ENCODE results near the gene PLPP3. TPM values are rescaled to one million over a fixed set of nuclear protein-coding genes. Genes with fewer than 3 reads are reported as not detected.

The PLPP3 gene
- total and polyA plus RNA-seq, 4 donors: 123 to 253 (median 176) TPM

DNA sequence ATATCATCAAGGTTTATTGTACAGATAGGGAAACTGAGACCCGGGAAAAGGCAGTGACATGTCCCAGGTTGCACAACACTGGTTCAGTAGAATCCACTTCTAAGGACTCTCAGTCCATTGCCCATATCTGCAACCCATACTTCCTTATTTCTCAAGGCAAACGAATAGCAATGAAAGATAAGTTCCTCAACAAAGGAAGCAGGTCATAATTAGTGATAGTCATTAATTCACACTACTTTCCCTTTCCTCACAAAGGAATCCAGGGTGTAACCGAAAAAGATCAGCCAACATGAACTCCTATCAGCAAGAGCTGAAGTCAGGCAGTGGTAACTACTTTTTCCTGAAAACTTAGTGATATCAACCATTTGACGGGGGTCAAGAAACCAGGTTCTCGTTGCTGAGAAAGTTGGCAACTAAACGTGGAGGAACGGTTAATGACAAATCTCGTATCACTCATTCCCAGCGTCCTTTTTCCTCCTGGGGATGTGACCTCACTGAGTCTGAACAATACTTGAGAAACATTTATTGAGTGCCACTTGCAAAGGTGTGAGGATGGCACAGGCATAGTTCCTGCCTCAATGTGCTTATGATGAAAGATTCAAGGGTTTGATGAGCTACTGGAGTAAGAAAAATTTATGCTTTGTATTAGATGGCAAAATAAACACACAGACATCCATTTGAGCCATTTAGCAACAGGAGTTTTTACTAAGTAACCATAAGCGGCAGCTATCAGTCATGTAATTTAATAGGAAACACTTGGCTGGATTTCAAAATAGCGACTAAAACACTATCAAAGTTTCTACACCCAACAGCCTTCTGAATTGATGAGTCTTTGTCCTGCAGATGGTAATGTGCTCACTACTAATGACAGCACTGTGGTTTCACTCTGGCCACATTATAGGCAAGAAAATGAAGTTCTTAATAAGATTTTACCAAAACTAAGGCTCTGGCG is 82.3 kb downstream of the PLPP3 start:
- 82% methylated on average over 4 of the region's 12 CpGs for WGBS (ENCODE audit: insufficient coverage)
- peak in 1 of 6 donors; percentile 66 for DNase-seq (ENCODE audit: low read depth in 4 of 6, low spot score in 6 of 6)
- Histone ChIP-seq H3K4me3 (ENCODE audit: low read depth, low read length) (no peak overlapping the region), H3K27ac (ENCODE audit: low read depth, low read length) (no peak overlapping the region), H3K4me1 (ENCODE audit: control insufficient read depth, insufficient read depth, low read length) (peaks cover 7% of the 10 kb centered on the region), H3K36me3 (ENCODE audit: control insufficient read depth, insufficient read depth, low read length) (peaks cover 7% of the 10 kb centered on the region), H3K9me3 (ENCODE audit: control insufficient read depth, insufficient read depth, low read length) (no peaks in the 10 kb centered on the region), H3K27me3 (ENCODE audit: control insufficient read depth, insufficient read depth, low read length) (no peaks in the 10 kb centered on the region)

GRCh38 chr1:56496158-56496557 is 83.2 kb downstream of the PLPP3 start:
- no peak overlapping the region for H3K4me3 ChIP-seq (ENCODE audit: low read depth, low read length)
- H3K27me3 ChIP-seq (ENCODE audit: control insufficient read depth, insufficient read depth, low read length): no peaks in the 10 kb centered on the region
- H3K4me1 ChIP-seq (ENCODE audit: control insufficient read depth, insufficient read depth, low read length): peaks cover 7% of the 10 kb centered on the region
- DNase-seq (ENCODE audit: low read depth in 4 of 6, low spot score in 6 of 6): no peak
- H3K27ac ChIP-seq (ENCODE audit: low read depth, low read length): no peak overlapping the region
- no peaks in the 10 kb centered on the region for H3K9me3 ChIP-seq (ENCODE audit: control insufficient read depth, insufficient read depth, low read length)
- peaks cover 7% of the 10 kb centered on the region for H3K36me3 ChIP-seq (ENCODE audit: control insufficient read depth, insufficient read depth, low read length)
- WGBS (ENCODE audit: insufficient coverage): no CpG with 5 or more reads among the region's 2 CpGs

- Histone ChIP-seq H3K36me3 (ENCODE audit: control insufficient read depth, insufficient read depth, low read length) (peaks cover 7% of the 10 kb centered on the region), H3K9me3 (ENCODE audit: control insufficient read depth, insufficient read depth, low read length) (no peaks in the 10 kb centered on the region), H3K4me1 (ENCODE audit: control insufficient read depth, insufficient read depth, low read length) (peaks cover 7% of the 10 kb centered on the region), H3K27me3 (ENCODE audit: control insufficient read depth, insufficient read depth, low read length) (no peaks in the 10 kb centered on the region), H3K4me3 (ENCODE audit: low read depth, low read length) (no peak overlapping the region), H3K27ac (ENCODE audit: low read depth, low read length) (no peak overlapping the region)
- 74% methylated on average over 3 of the region's 10 CpGs for WGBS (ENCODE audit: insufficient coverage)
- DNase-seq (ENCODE audit: low read depth in 4 of 6, low spot score in 6 of 6): no peak
Measured at GRCh38 chr1:56495538-56495937, 83.8 kb downstream of the PLPP3 start.

- Histone ChIP-seq H3K4me1 (ENCODE audit: control insufficient read depth, insufficient read depth, low read length) (peaks cover 7% of the 10 kb centered on the region), H3K27ac (ENCODE audit: low read depth, low read length) (no peak overlapping the region), H3K9me3 (ENCODE audit: control insufficient read depth, insufficient read depth, low read length) (no peaks in the 10 kb centered on the region), H3K4me3 (ENCODE audit: low read depth, low read length) (no peak overlapping the region), H3K36me3 (ENCODE audit: control insufficient read depth, insufficient read depth, low read length) (peaks cover 7% of the 10 kb centered on the region), H3K27me3 (ENCODE audit: control insufficient read depth, insufficient read depth, low read length) (no peaks in the 10 kb centered on the region)
- 86% methylated on average over 4 of the region's 5 CpGs for WGBS (ENCODE audit: insufficient coverage)
- no peak for DNase-seq (ENCODE audit: low read depth in 4 of 6, low spot score in 6 of 6)
Measured at GRCh38 chr1:56494306-56494705, 85.1 kb downstream of the PLPP3 start.

- Histone ChIP-seq H3K4me3 (ENCODE audit: low read depth, low read length) (no peak overlapping the region), H3K27me3 (ENCODE audit: control insufficient read depth, insufficient read depth, low read length) (no peaks in the 10 kb centered on the region), H3K27ac (ENCODE audit: low read depth, low read length) (no peak overlapping the region), H3K4me1 (ENCODE audit: control insufficient read depth, insufficient read depth, low read length) (peaks cover 7% of the 10 kb centered on the region), H3K9me3 (ENCODE audit: control insufficient read depth, insufficient read depth, low read length) (no peaks in the 10 kb centered on the region), H3K36me3 (ENCODE audit: control insufficient read depth, insufficient read depth, low read length) (peaks cover 7% of the 10 kb centered on the region)
- no peak for DNase-seq (ENCODE audit: low read depth in 4 of 6, low spot score in 6 of 6)
- no CpG with 5 or more reads among the region's 2 CpGs for WGBS (ENCODE audit: insufficient coverage)
Measured at GRCh38 chr1:56493826-56494225, 85.5 kb downstream of the PLPP3 start.

GRCh38 chr1:56491441-56491840 is 87.9 kb downstream of the PLPP3 start:
- WGBS (ENCODE audit: insufficient coverage): 55% methylated on average over 5 of the region's 5 CpGs
- DNase-seq (ENCODE audit: low read depth in 4 of 6, low spot score in 6 of 6): no peak
- Histone ChIP-seq H3K27ac (ENCODE audit: low read depth, low read length) (no peak overlapping the region), H3K27me3 (ENCODE audit: control insufficient read depth, insufficient read depth, low read length) (no peaks in the 10 kb centered on the region), H3K4me1 (ENCODE audit: control insufficient read depth, insufficient read depth, low read length) (no peaks in the 10 kb centered on the region), H3K9me3 (ENCODE audit: control insufficient read depth, insufficient read depth, low read length) (no peaks in the 10 kb centered on the region), H3K36me3 (ENCODE audit: control insufficient read depth, insufficient read depth, low read length) (peaks cover 5% of the 10 kb centered on the region), H3K4me3 (ENCODE audit: low read depth, low read length) (no peak overlapping the region)

- DNase-seq (ENCODE audit: low read depth in 4 of 6, low spot score in 6 of 6): no peak
- H3K36me3 ChIP-seq (ENCODE audit: control insufficient read depth, insufficient read depth, low read length): peaks cover 3% of the 10 kb centered on the region
- no peaks in the 10 kb centered on the region for H3K27me3 ChIP-seq (ENCODE audit: control insufficient read depth, insufficient read depth, low read length)
- no peak overlapping the region for H3K27ac ChIP-seq (ENCODE audit: low read depth, low read length)
- WGBS (ENCODE audit: insufficient coverage): no CpG with 5 or more reads among the region's 2 CpGs
- H3K4me1 ChIP-seq (ENCODE audit: control insufficient read depth, insufficient read depth, low read length): no peaks in the 10 kb centered on the region
- H3K4me3 ChIP-seq (ENCODE audit: low read depth, low read length): no peak overlapping the region
- no peaks in the 10 kb centered on the region for H3K9me3 ChIP-seq (ENCODE audit: control insufficient read depth, insufficient read depth, low read length)
Measured at GRCh38 chr1:56490619-56491018, 88.7 kb downstream of the PLPP3 start.

- WGBS (ENCODE audit: insufficient coverage): no CpG with 5 or more reads among the region's 8 CpGs
- no peak overlapping the region for H3K4me3 ChIP-seq (ENCODE audit: low read depth, low read length)
- DNase-seq (ENCODE audit: low read depth in 4 of 6, low spot score in 6 of 6): no peak
- no peak overlapping the region for H3K27ac ChIP-seq (ENCODE audit: low read depth, low read length)
- no peaks in the 10 kb centered on the region for H3K36me3 ChIP-seq (ENCODE audit: control insufficient read depth, insufficient read depth, low read length)
- H3K27me3 ChIP-seq (ENCODE audit: control insufficient read depth, insufficient read depth, low read length): no peaks in the 10 kb centered on the region
- H3K4me1 ChIP-seq (ENCODE audit: control insufficient read depth, insufficient read depth, low read length): no peaks in the 10 kb centered on the region
- no peaks in the 10 kb centered on the region for H3K9me3 ChIP-seq (ENCODE audit: control insufficient read depth, insufficient read depth, low read length)
Measured at GRCh38 chr1:56489695-56490094, 89.7 kb downstream of the PLPP3 start.

- DNase-seq (ENCODE audit: low read depth in 4 of 6, low spot score in 6 of 6): no peak
- H3K4me1 ChIP-seq (ENCODE audit: control insufficient read depth, insufficient read depth, low read length): no peaks in the 10 kb centered on the region
- no peaks in the 10 kb centered on the region for H3K9me3 ChIP-seq (ENCODE audit: control insufficient read depth, insufficient read depth, low read length)
- no peak overlapping the region for H3K27ac ChIP-seq (ENCODE audit: low read depth, low read length)
- H3K4me3 ChIP-seq (ENCODE audit: low read depth, low read length): no peak overlapping the region
- no peaks in the 10 kb centered on the region for H3K36me3 ChIP-seq (ENCODE audit: control insufficient read depth, insufficient read depth, low read length)
- no peaks in the 10 kb centered on the region for H3K27me3 ChIP-seq (ENCODE audit: control insufficient read depth, insufficient read depth, low read length)
Measured at GRCh38 chr1:56484695-56485094, 94.7 kb downstream of the PLPP3 start.

DNA sequence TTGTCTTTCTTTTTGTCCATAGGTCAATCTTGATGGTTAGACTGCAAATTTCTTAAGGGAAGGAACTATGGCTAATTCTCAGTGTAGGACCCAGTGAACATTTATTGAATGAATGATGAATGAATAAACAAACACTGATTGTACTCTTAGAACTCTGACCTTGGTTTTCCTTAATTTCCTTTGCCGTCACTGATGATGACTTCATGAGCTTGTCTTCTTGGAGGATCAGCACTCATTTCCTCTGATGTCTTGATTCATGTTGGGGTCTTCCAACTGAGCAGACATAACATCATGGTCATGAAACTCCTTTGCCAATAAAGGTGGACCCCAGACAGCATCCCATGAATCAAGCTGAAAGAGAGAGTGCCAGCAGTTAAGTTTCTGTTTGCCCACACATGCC is 96.3 kb downstream of the PLPP3 start:
- Histone ChIP-seq H3K27me3 (ENCODE audit: control insufficient read depth, insufficient read depth, low read length) (no peaks in the 10 kb centered on the region), H3K27ac (ENCODE audit: low read depth, low read length) (no peak overlapping the region), H3K4me1 (ENCODE audit: control insufficient read depth, insufficient read depth, low read length) (peaks cover 8% of the 10 kb centered on the region), H3K4me3 (ENCODE audit: low read depth, low read length) (no peak overlapping the region), H3K9me3 (ENCODE audit: control insufficient read depth, insufficient read depth, low read length) (no peaks in the 10 kb centered on the region), H3K36me3 (ENCODE audit: control insufficient read depth, insufficient read depth, low read length) (no peaks in the 10 kb centered on the region)
- DNase-seq (ENCODE audit: low read depth in 4 of 6, low spot score in 6 of 6): no peak
- WGBS (ENCODE audit: insufficient coverage): no CpG with 5 or more reads among the region's 1 CpG

Data from spinal cord (tissue), 10 donors.